ENCODE data around the gene TMEM74B.

DNA sequence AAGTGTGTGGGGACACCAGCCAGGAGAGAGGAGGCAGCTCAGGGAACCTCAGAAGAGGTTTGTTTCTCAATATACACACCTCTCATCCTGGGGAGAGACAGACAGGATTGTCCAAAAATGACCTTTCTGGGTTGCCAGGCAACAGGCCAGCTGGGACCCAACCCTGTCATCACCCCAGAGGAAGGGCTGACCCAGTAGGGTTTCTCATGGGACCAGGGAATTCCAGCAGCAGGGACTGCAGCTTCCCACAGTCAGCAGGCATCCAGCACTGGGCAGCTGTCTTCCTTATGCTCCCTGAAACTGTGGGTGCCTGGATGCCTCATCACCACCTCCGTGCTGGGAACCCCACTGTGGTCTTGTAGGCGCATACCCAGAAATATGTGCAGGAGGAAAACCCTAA lies 19.8 kb upstream of the TMEM74B start:
- TF ChIP-seq, protein P1, sequence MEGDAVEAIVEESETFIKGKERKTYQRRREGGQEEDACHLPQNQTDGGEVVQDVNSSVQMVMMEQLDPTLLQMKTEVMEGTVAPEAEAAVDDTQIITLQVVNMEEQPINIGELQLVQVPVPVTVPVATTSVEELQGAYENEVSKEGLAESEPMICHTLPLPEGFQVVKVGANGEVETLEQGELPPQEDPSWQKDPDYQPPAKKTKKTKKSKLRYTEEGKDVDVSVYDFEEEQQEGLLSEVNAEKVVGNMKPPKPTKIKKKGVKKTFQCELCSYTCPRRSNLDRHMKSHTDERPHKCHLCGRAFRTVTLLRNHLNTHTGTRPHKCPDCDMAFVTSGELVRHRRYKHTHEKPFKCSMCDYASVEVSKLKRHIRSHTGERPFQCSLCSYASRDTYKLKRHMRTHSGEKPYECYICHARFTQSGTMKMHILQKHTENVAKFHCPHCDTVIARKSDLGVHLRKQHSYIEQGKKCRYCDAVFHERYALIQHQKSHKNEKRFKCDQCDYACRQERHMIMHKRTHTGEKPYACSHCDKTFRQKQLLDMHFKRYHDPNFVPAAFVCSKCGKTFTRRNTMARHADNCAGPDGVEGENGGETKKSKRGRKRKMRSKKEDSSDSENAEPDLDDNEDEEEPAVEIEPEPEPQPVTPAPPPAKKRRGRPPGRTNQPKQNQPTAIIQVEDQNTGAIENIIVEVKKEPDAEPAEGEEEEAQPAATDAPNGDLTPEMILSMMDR (IDR thresholded peaks at IDR 0.05), result no peak
- no peak for TF ChIP-seq POLR2AphosphoS5 (IDR thresholded peaks at IDR 0.05; ENCODE audit: low read depth, low read length)
